Right atrium auricular region (tissue), 2 donors: ENCODE measurements around the gene GBX1. TPM values are rescaled to one million over a fixed set of nuclear protein-coding genes. Genes with fewer than 3 reads are reported as not detected.

Source experiments
- DNase-seq: peaks from one replicate; pipeline ENCODE4 v3.0.0-alpha.2; 2019; ENCODE audit warnings: low spot score
- H3K27ac ChIP-seq, 2 donors: fragments of 200-600 bp; sonication (generic); 1 replicate in 1 of 2; 2 replicates in 1 of 2; pipeline ENCODE4 v1.5.1; 2016 to 2019
- H3K27me3 ChIP-seq, 2 donors: fragments of 200-600 bp; sonication (generic); one replicate each; pipeline versions ENCODE4 v1.5.1 to v1.6.0; 2017 to 2019
- H3K36me3 ChIP-seq: fragments of 200-600 bp; sonication (generic); one replicate; pipeline ENCODE4 v1.5.1; 2016
- H3K4me1 ChIP-seq, 2 donors: fragments of 200-600 bp; sonication (generic); one replicate each; pipeline versions ENCODE4 v1.5.1 to v1.6.0; 2017 to 2019
- H3K4me3 ChIP-seq, 2 donors: fragments of 200-600 bp; sonication (generic); 1 replicate in 1 of 2; 2 replicates in 1 of 2; pipeline ENCODE4 v1.5.1; 2017 to 2019; ENCODE audit warnings: mild to moderate bottlenecking in 1 of 2, moderate library complexity in 1 of 2
- H3K9me3 ChIP-seq, 2 donors: fragments of 200-600 bp; sonication (generic); one replicate each; pipeline ENCODE4 v1.5.1; 2019
- total RNA-seq, 2 donors: library from RNA; depleted of rRNA; stranded (reverse); fragments of >200 nt; gene quantifications; one replicate each; pipeline ENCODE4 v1.1.0, GENCODE V29; 2016
- TF ChIP-seq, protein P1 (sequence below), 2 donors: fragments of 200-600 bp; sonication (generic); IDR thresholded peaks; one replicate each; pipeline ENCODE4 v1.5.1; 2019; ENCODE audit warnings: antibody characterized with exemption in 2 of 2

Gene GBX1
- total RNA-seq, 2 donors from 2014 or later = not detected

DNA sequence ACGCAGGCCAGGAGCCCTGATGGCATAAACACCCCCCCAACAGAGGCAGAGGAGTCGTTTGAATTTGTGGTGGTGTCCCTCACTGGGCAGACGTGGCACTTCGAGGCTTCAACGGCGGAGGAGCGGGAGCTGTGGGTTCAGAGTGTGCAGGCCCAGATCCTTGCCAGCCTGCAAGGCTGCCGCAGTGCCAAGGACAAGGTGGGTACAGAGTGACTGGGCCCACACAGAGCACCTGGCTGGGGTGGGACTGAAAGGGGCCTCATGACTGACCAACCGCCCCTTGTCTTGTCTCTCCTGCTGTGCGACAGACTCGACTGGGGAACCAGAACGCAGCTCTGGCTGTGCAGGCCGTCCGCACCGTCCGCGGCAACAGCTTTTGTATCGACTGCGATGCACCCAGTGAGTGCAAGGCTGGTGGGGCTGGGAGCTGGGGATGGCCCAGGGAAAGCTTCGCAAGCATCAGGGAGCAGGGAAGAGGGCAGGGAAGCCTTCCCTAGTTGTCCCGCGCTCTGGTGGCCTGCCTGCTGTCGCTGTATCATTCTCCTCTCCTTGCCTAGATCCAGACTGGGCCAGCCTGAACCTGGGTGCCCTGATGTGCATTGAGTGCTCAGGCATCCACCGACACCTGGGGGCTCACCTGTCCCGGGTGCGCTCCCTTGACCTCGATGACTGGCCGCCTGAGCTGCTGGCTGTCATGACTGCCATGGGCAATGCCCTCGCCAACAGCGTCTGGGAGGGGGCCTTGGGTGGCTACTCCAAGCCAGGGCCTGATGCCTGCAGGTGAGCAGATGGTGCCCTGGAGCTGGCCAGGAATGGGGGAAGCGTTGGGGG lies 25.4 kb downstream of the GBX1 start:
- Histone ChIP-seq H3K27me3 (no peaks in the 10 kb centered on the region), H3K9me3 (no peaks in the 10 kb centered on the region), H3K4me3 (no peak overlapping the region), H3K4me1 (peaks cover 0 to 31% of the 10 kb centered on the region in 2 donors), H3K27ac (no peak overlapping the region), H3K36me3 (peaks cover 31% of the 10 kb centered on the region)
- DNase-seq = no peak
- TF ChIP-seq, protein P1, sequence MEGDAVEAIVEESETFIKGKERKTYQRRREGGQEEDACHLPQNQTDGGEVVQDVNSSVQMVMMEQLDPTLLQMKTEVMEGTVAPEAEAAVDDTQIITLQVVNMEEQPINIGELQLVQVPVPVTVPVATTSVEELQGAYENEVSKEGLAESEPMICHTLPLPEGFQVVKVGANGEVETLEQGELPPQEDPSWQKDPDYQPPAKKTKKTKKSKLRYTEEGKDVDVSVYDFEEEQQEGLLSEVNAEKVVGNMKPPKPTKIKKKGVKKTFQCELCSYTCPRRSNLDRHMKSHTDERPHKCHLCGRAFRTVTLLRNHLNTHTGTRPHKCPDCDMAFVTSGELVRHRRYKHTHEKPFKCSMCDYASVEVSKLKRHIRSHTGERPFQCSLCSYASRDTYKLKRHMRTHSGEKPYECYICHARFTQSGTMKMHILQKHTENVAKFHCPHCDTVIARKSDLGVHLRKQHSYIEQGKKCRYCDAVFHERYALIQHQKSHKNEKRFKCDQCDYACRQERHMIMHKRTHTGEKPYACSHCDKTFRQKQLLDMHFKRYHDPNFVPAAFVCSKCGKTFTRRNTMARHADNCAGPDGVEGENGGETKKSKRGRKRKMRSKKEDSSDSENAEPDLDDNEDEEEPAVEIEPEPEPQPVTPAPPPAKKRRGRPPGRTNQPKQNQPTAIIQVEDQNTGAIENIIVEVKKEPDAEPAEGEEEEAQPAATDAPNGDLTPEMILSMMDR (IDR thresholded peaks at IDR 0.05) = no peak

DNA sequence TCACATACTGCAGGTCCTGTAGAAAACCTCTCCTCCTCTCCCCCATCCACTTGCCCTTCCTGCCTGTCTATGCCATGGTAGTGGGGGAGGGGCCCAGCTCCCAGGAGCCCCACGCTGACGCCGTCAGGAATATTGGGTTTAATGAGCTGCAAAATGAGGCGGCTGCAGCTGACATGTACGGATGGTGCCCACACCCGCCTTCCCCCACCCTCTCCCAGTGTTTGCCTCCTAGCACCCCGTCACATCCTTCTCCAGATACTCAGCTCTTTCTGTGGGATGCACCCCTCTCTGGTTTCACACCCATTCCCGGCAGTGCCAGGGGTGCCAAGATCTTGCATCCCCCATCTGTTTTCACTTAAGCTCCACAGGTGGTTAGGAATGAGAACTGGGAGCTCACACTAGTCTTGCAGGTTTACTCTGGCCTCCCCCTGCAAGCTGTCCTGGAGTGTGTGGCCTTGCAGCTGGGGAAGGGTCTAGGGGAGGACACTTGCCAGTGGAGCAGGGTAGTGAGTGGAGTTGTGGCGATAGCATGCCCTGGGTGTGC lies 26.1 kb downstream of the GBX1 start:
- no peaks in the 10 kb centered on the region for H3K27me3 ChIP-seq
- no peak overlapping the region for H3K4me3 ChIP-seq
- H3K27ac ChIP-seq = no peak overlapping the region
- TF ChIP-seq, protein P1 (IDR thresholded peaks at IDR 0.05) = no peak
- peaks cover 0 to 34% of the 10 kb centered on the region in 2 donors for H3K4me1 ChIP-seq
- peaks cover 31% of the 10 kb centered on the region for H3K36me3 ChIP-seq
- no peaks in the 10 kb centered on the region for H3K9me3 ChIP-seq
- no peak for DNase-seq

DNA sequence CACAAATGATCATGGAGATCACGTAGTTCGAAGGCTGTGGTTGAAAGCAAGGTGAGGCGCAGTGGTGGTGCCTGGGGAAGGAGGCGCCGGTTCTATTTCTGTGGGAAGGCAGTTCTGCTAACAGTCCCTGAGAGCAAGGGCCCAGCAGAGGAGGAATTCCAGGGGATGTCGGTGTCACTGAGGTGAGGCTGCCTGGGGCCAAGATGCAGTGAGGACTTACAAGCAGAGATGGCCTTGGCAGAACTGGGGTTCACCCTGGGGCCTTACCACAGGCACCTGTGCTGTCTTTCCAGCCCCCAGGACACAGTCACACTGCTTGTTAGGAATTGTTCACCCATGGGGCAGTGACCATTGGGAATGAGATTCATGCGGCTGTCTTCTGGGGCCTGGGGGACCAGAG lies 26.7 kb downstream of the GBX1 start:
- Histone ChIP-seq H3K36me3 (peaks cover 31% of the 10 kb centered on the region), H3K4me1 (peaks cover 0 to 34% of the 10 kb centered on the region in 2 donors), H3K9me3 (no peaks in the 10 kb centered on the region), H3K27ac (no peak overlapping the region), H3K4me3 (no peak overlapping the region), H3K27me3 (no peaks in the 10 kb centered on the region)
- DNase-seq = no peak
- TF ChIP-seq, protein P1 (IDR thresholded peaks at IDR 0.05) = no peak

DNA sequence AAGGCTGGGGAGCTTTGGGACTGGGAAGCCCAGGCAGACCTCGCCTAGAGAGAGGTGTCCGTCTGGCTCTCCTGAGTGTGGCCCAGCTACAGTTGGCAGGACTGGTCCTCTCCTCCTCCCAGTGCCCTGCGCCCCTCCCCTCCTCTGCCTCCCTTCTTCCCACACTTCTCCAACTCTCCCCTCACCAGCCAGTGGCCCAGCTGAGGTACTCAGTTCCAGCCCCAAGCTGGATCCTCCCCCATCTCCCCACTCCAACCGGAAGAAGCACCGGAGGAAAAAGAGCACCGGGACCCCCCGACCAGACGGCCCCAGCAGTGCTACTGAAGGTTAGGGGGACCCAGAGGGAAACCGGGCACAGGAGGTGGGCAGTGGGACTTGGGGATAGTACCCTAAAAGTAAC lies 27.7 kb downstream of the GBX1 start:
- Histone ChIP-seq H3K27ac (no peak overlapping the region), H3K4me3 (no peak overlapping the region), H3K4me1 (peaks cover 0 to 42% of the 10 kb centered on the region in 2 donors), H3K27me3 (no peaks in the 10 kb centered on the region), H3K36me3 (peaks cover 32% of the 10 kb centered on the region), H3K9me3 (no peaks in the 10 kb centered on the region)
- DNase-seq = no peak
- TF ChIP-seq, protein P1 (IDR thresholded peaks at IDR 0.05) = no peak

DNA sequence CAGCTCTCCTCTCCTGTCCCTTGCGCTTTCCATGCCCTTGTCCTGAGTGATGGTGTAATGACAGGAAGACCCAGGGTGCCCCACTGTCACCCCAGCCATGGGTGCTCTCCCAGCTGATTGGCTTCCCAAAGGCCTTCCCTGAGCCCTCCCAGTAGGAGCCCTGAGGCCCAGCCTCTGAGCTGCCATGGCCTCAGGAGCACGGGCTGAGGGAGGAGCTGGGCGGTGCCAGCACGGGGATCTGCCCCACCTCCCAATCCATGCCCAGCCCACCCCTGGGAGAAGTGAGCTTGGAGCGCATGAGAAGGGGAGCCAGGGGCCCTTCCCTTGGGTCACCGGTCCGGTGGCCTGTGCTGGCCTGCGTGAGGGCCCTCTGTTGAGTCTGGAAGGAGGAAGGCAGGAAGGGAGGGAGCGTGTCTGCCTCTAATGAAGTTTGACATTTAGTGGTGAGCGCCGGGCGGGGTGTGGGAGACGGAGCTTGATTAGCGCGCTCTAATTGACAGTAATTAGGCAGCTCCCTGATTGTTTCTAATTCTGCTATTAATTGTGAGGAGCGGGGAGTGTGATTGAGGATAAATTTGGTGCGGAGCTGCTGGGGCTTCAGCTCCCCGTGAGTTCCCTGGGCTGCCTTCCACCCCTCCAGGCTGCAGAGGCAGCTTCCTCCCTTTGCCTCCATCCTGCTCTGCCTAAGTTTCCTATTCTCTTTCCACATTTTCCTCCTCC lies 28.3 kb downstream of the GBX1 start:
- H3K4me3 ChIP-seq = no peak overlapping the region
- DNase-seq = no peak
- TF ChIP-seq, protein P1 (IDR thresholded peaks at IDR 0.05) = no peak
- H3K36me3 ChIP-seq = peaks cover 37% of the 10 kb centered on the region
- peaks cover 0 to 47% of the 10 kb centered on the region in 2 donors for H3K4me1 ChIP-seq
- H3K27me3 ChIP-seq = no peaks in the 10 kb centered on the region
- H3K27ac ChIP-seq = no peak overlapping the region
- no peaks in the 10 kb centered on the region for H3K9me3 ChIP-seq
